Esophagus squamous epithelium (tissue), 5 donors: ENCODE data around the gene SYT13. TPM values are rescaled to one million over a fixed set of nuclear protein-coding genes. Genes with fewer than 3 reads are reported as not detected.

Source experiments
- DNase-seq: peaks from one replicate; lab custom pipeline; 2025; lab: John Stamatoyannopoulos, UW
- H3K27ac ChIP-seq, 4 donors: fragments of 200-600 bp; sonication (generic); one replicate each; pipeline ENCODE4 v1.5.1; 2016 to 2019; ENCODE audit warnings: mild to moderate bottlenecking in 1 of 4
- H3K27me3 ChIP-seq, 4 donors: fragments of 200-600 bp; sonication (generic); 1 replicate in 3 of 4; 2 replicates in 1 of 4; pipeline versions ENCODE4 v1.5.1 to v1.6.0; 2017 to 2021; ENCODE audit warnings: antibody characterized with exemption in 1 of 4
- H3K36me3 ChIP-seq, 3 donors: fragments of 200-600 bp; sonication (generic); one replicate each; pipeline ENCODE4 v1.5.1; 2016 to 2019
- H3K4me1 ChIP-seq, 3 donors: fragments of 200-600 bp; sonication (generic); one replicate each; pipeline ENCODE4 v1.5.1; 2017 to 2019
- H3K4me3 ChIP-seq, 4 donors: fragments of 200-600 bp; sonication (generic); 1 replicate in 3 of 4; 2 replicates in 1 of 4; pipeline ENCODE4 v1.5.1; 2016 to 2019; ENCODE audit warnings: mild to moderate bottlenecking in 2 of 4, moderate library complexity in 1 of 4
- H3K9me3 ChIP-seq, 3 donors: fragments of 200-600 bp; sonication (generic); one replicate each; pipeline ENCODE4 v1.5.1; 2016 to 2019
- CTCF ChIP-seq, 6 experiments: fragments of 450-650 bp in 4 of 6; fragments of 200-600 bp in 2 of 6; sonication (generic) in 2 of 6; IDR thresholded peaks; one replicate each; pipeline ENCODE4 v1.5.1; 2016 to 2019; ENCODE audit warnings: antibody characterized with exemption in 6 of 6, mild to moderate bottlenecking in 4 of 6, moderate library complexity in 4 of 6
- POLR2A ChIP-seq, 4 donors: fragments of 450-650 bp; IDR thresholded peaks; one replicate each; pipeline ENCODE4 v1.6.1; 2017; ENCODE audit warnings: antibody characterized with exemption in 4 of 4, mild to moderate bottlenecking in 4 of 4, moderate library complexity in 3 of 4
- WGBS, 2 donors: methylation state at CpG; one replicate each; pipeline ENCODE4 v1.1.5; 2018; 5-methylcytosine and 5-hydroxymethylcytosine counted together
- intact Hi-C: fragments of 100-400 bp; cut with DNase I; formaldehyde crosslinking; loops from one replicate; pipeline ENCODE4 v1.15.0; 2022
- total RNA-seq, 4 donors: library from RNA; depleted of rRNA; stranded (reverse); fragments of >200 nt; gene quantifications; one replicate each; pipeline ENCODE4 v1.1.0, GENCODE V29; 2016
- donor health status: DM: yes; HTN: yes; CAD: no.

The SYT13 gene
- total RNA-seq, 4 donors from 2014 or later = 0.04 to 0.15 TPM; not detected in 2

GRCh38 chr11:45314900-45315299 lies 28.8 kb upstream of the SYT13 start:
- Histone ChIP-seq H3K9me3 (no peaks in the 10 kb centered on the region), H3K27ac (no peak overlapping the region), H3K4me3 (no peak overlapping the region), H3K4me1 (no peaks in the 10 kb centered on the region), H3K36me3 (no peaks in the 10 kb centered on the region), H3K27me3 (peaks cover 0 to 28% (median 0%) of the 10 kb centered on the region in 4 donors)
- intact Hi-C loops = no loop called here
- 78 to 95% methylated on average over 2 of the region's 2 CpGs for WGBS, 2 donors
- TF ChIP-seq POLR2A (IDR thresholded peaks at IDR 0.05) (no peak), CTCF (IDR thresholded peaks at IDR 0.05) (no peak)
- no peak for DNase-seq

DNA sequence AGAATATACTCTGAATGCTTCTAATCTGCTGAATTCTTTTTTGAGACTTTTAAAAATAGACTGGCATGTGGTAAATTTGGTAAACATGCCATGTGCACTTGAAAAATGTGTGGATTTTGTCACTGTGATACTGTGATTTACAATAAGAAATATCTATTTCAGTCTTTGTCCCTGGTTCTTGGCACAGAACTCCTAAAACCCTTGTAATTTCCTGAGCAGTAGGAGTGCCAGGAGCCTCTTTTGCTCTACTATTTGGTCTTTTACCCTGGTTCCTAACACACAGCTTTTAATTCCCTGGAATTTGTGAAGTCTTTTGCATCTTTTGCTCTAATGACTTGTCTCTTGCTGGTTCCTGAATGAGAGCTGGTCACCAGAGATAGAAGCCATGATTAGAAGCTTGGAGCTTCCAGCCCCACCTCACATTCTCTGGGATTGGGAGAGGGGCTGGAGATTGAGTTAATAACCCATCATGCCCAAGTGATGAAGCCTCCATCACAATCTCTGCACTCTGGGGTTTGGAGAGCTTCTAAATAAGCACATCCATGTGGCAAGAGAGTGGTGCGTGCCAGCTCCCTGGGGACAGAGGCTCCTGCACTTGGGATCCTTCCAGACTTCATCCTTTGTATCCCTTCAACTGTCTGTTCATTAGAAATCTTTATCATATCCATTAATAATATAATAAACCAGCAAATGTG lies 27.2 kb upstream of the SYT13 start:
- no peak overlapping the region for H3K4me3 ChIP-seq
- peaks cover 0 to 23% (median 0%) of the 10 kb centered on the region in 4 donors for H3K27me3 ChIP-seq
- no peaks in the 10 kb centered on the region for H3K36me3 ChIP-seq
- TF ChIP-seq CTCF (IDR thresholded peaks at IDR 0.05) (no peak), POLR2A (IDR thresholded peaks at IDR 0.05) (no peak)
- no peak for DNase-seq
- no peaks in the 10 kb centered on the region for H3K4me1 ChIP-seq
- intact Hi-C loops = no loop called here
- 67 to 86% methylated on average over 1 of the region's 1 CpG for WGBS, 2 donors
- no peak overlapping the region for H3K27ac ChIP-seq
- H3K9me3 ChIP-seq = no peaks in the 10 kb centered on the region

DNA sequence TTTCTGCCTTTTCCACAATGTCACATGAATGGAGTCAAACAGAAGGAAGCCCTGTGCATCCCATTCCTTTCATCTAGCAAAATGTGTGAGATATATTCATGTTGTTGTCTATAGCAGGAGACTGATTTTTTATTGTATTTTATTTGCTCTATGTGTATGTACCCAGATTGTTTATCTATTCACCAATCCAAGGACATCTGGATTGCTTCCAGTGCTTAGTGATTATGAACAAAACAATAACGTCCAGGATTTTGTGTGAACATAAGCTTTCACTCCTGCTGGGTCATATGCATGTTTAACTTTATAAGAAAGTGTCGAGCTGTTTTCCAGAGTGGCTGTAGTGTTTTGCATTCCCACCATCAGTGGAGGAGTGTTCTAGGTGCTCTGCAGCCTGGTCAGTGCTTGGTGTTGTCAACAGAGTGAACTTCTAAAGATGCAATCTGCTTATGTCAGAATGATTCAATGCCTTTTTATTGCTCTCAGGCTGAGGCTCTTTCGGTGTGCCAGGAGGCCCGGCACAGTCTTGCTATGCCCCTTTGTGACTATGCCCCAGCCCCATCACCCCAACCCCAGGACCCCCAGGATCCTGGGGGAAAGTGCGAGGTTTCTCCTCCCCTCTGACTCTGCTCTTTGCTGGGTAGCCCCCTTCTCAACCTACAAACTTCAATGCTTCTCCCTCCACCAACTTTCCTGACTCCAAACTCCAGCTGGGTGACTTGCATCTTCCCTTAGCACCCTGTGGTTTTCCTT lies 19.9 kb upstream of the SYT13 start:
- Histone ChIP-seq H3K4me1 (no peaks in the 10 kb centered on the region), H3K27ac (no peak overlapping the region), H3K36me3 (no peaks in the 10 kb centered on the region), H3K27me3 (peaks cover 0 to 3% (median 0%) of the 10 kb centered on the region in 4 donors), H3K9me3 (no peaks in the 10 kb centered on the region), H3K4me3 (no peak overlapping the region)
- no peak for DNase-seq
- intact Hi-C loops = no loop called here
- 41 to 47% methylated on average over 4 of the region's 5 CpGs for WGBS, 2 donors
- TF ChIP-seq CTCF (IDR thresholded peaks at IDR 0.05) (no peak), POLR2A (IDR thresholded peaks at IDR 0.05) (no peak)

DNA sequence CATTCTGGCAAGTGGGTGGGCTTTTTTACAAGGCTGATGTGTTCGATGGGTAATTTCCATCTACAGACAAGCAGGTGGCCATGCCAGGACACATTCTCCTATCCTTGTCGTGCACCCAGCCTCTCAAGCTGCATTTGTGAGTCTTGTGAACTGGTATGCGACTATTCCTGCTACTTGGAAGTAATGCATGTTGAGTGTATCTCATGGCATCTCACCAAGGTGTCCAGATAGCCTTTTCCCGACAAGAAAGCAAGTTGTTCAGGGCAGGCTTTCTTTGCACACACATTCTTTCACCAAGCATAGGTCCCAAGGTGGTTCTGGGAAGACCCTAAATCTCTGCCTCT lies 18.8 kb upstream of the SYT13 start:
- intact Hi-C loops = no loop called here
- no peaks in the 10 kb centered on the region for H3K9me3 ChIP-seq
- H3K36me3 ChIP-seq = no peaks in the 10 kb centered on the region
- no peak overlapping the region for H3K4me3 ChIP-seq
- H3K27me3 ChIP-seq = peaks cover 0 to 3% (median 0%) of the 10 kb centered on the region in 4 donors
- H3K4me1 ChIP-seq = no peaks in the 10 kb centered on the region
- no peak for DNase-seq
- 75 to 88% methylated on average over 3 to 4 of the region's 4 CpGs for WGBS, 2 donors
- no peak for TF ChIP-seq CTCF (IDR thresholded peaks at IDR 0.05)
- TF ChIP-seq POLR2A (IDR thresholded peaks at IDR 0.05) = no peak
- H3K27ac ChIP-seq = no peak overlapping the region
